GM23338 (cell line): ENCODE data around the gene CACNA1D. TPM values are rescaled to one million over a fixed set of nuclear protein-coding genes. Genes with fewer than 3 reads are reported as not detected.

ENCODE experiments used
- ATAC-seq: fragments of 200-7000 bp; cut with Tn5 transposase; 3 replicates; pipeline ENCODE4 v1.9.1; 2020
- DNase-seq: peaks from one replicate; pipeline ENCODE4 v3.0.0-alpha.2; 2015; ENCODE audit warnings: low spot score
- H2AFZ ChIP-seq: fragments of 200-600 bp; sonication (generic); 2 replicates; pipeline ENCODE4 v1.8.0; 2016; ENCODE audit warnings: antibody characterized with exemption, mild to moderate bottlenecking, moderate library complexity
- H3F3A ChIP-seq: fragments of 200-600 bp; sonication (generic); replicated peaks from 2 replicates; pipeline ENCODE4 v1.8.0; 2017; ENCODE audit warnings: antibody characterized with exemption, mixed run types, low read depth
- H3K27ac ChIP-seq: fragments of 200-600 bp; sonication (generic); 2 replicates; pipeline ENCODE4 v1.6.1; 2016; ENCODE audit warnings: low read depth
- H3K27me3 ChIP-seq: fragments of 200-600 bp; sonication (generic); 2 replicates; pipeline ENCODE4 v1.8.0; 2016; ENCODE audit warnings: mild to moderate bottlenecking, mixed run types, moderate library complexity; ENCODE audit not compliant: insufficient read depth
- H3K36me3 ChIP-seq: fragments of 200-600 bp; sonication (generic); 2 replicates; pipeline ENCODE4 v1.8.0; 2016; ENCODE audit warnings: mild to moderate bottlenecking; ENCODE audit not compliant: insufficient read depth
- H3K4me1 ChIP-seq: fragments of 200-600 bp; sonication (generic); 2 replicates; pipeline ENCODE4 v1.8.0; 2016; ENCODE audit warnings: mild to moderate bottlenecking, moderate library complexity; ENCODE audit not compliant: insufficient read depth
- H3K4me2 ChIP-seq: fragments of 200-600 bp; sonication (generic); 2 replicates; pipeline ENCODE4 v1.7.1; 2017; ENCODE audit warnings: mixed run types
- H3K4me3 ChIP-seq: fragments of 200-600 bp; sonication (generic); 2 replicates; pipeline ENCODE4 v1.6.1; 2016; ENCODE audit warnings: mixed run types
- H3K79me2 ChIP-seq: fragments of 200-600 bp; sonication (generic); replicated peaks from 2 replicates; pipeline ENCODE4 v1.8.0; 2017; ENCODE audit warnings: mild to moderate bottlenecking; ENCODE audit not compliant: insufficient read depth
- H3K9me2 ChIP-seq: fragments of 200-600 bp; sonication (generic); 2 replicates; pipeline ENCODE4 v1.8.0; 2017; ENCODE audit not compliant: insufficient read depth
- H4K20me1 ChIP-seq: fragments of 200-600 bp; sonication (generic); replicated peaks from 2 replicates; pipeline ENCODE4 v1.8.0; 2017; ENCODE audit warnings: mild to moderate bottlenecking; ENCODE audit not compliant: insufficient read depth
- H3K27ac Mint-ChIP-seq: 2 replicates; pipeline ENCODE4 v1.8.0; 2020; ENCODE audit warnings: inconsistent platforms, mild to moderate bottlenecking, moderate library complexity, mixed read lengths
- H3K27me3 Mint-ChIP-seq: 3 replicates; pipeline ENCODE4 v1.8.0; 2022; ENCODE audit warnings: low read depth, mild to moderate bottlenecking, moderate library complexity, mixed read lengths, inconsistent platforms; ENCODE audit not compliant: insufficient read depth, poor library complexity
- H3K36me3 Mint-ChIP-seq: 3 replicates; pipeline ENCODE4 v1.8.0; 2021; ENCODE audit warnings: low read depth, mild to moderate bottlenecking, inconsistent platforms, moderate library complexity, mixed read lengths
- H3K4me1 Mint-ChIP-seq: 3 replicates; pipeline ENCODE4 v1.8.0; 2020; ENCODE audit warnings: mild to moderate bottlenecking, inconsistent platforms, mixed read lengths
- H3K4me3 Mint-ChIP-seq: 3 replicates; pipeline ENCODE4 v1.8.0; 2021; ENCODE audit warnings: moderate library complexity, mild to moderate bottlenecking, inconsistent platforms, mixed read lengths
- H3K9me3 Mint-ChIP-seq: 3 replicates; pipeline ENCODE4 v1.8.0; 2020; ENCODE audit warnings: moderate library complexity, mild to moderate bottlenecking, inconsistent platforms, mixed read lengths
- JUNB ChIP-seq: IDR thresholded peaks from one replicate; pipeline ENCODE4 v1.6.1; 2016; ENCODE audit warnings: antibody characterized with exemption; ENCODE audit not compliant: unreplicated experiment
- REST ChIP-seq: IDR thresholded peaks from one replicate; pipeline ENCODE4 v1.6.1; 2018; ENCODE audit warnings: antibody characterized with exemption; ENCODE audit not compliant: unreplicated experiment
- STAT1 ChIP-seq: IDR thresholded peaks from one replicate; pipeline ENCODE4 v1.6.1; 2016; ENCODE audit warnings: antibody characterized with exemption; ENCODE audit not compliant: unreplicated experiment
- ZNF331 ChIP-seq: fragments of 250-450 bp; sonication (Bioruptor Pico); IDR thresholded peaks from 2 replicates; pipeline ENCODE4 v1.5.0; 2020; ENCODE audit warnings: low read depth, mild to moderate bottlenecking, moderate library complexity
- ZNF462 ChIP-seq: fragments of 250-450 bp; sonication (Bioruptor Pico); IDR thresholded peaks from 2 replicates; pipeline ENCODE4 v1.5.0; 2020; ENCODE audit warnings: mild to moderate bottlenecking, moderate library complexity
- polyA plus RNA-seq: library from polyadenylated mRNA; unstranded; fragments of >200 nt; fragmentation: Nextera tagmentation; extraction: Ambion mirVana; gene quantifications from 2 replicates; pipeline ENCODE4 v1.2.1, GENCODE V29; 2016
- total RNA-seq: library from RNA; depleted of rRNA; stranded (reverse); fragments of >200 nt; shearing (Covaris generic); gene quantifications from 2 replicates; pipeline ENCODE4 v1.2.3, GENCODE V29; 2014
- TF ChIP-seq, protein P1 (sequence below): IDR thresholded peaks from 2 replicates; pipeline ENCODE4 v1.6.1; 2016; ENCODE audit warnings: antibody characterized with exemption

The CACNA1D gene
- total and polyA plus RNA-seq, 2 experiments from 2014 or later = 1.7 to 1.8 TPM

- TF ChIP-seq STAT1 (no peak), REST (no peak)
These were observed 306.9 kb downstream of the CACNA1D start (continued) for GRCh38 chr3:53801319-53801718.

DNA sequence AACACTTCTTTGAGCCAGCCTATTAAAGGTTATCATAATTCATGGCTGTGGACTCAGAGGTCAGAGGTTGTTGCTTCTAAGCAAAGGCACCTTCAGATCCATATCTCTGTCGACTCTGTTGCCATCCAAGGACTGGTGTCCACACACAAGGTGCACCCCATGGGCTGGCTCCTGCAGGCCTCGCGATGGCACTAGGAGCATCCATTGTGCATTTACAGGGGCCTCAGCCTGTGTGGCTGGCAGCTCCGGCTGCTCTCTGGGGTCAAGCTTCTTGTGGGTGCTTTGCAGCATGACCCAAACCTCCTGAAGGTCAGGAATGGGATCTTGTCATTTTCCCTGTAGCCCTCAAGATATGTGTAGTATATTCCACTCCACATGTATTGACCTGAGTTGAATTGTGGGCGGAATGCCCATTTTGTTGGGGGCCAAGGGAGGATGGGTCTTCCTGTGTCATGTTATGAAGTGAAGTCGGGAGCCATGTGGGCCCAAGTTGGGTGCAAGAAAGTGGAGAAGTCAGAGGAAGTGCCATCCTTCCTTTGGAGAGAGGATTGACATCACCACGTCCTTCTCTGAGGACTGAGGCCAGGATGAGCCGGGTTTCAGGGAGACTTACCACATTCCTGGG lies 308.0 kb downstream of the CACNA1D start:
- Mint-ChIP-seq H3K4me3 (no peak overlapping the region), H3K9me3 (no peaks in the 10 kb centered on the region), H3K27me3 (peaks cover 5% of the 10 kb centered on the region), H3K27ac (no peak overlapping the region; the same call in 1 of the 2 replicates), H3K4me1 (peaks cover 16% of the 10 kb centered on the region), H3K36me3 (no peaks in the 10 kb centered on the region)
- H2AFZ ChIP-seq = no peak overlapping the region
- no peaks in the 10 kb centered on the region for H3K4me1 ChIP-seq
- H3K27me3 ChIP-seq = no peaks in the 10 kb centered on the region
- TF ChIP-seq, protein P1, sequence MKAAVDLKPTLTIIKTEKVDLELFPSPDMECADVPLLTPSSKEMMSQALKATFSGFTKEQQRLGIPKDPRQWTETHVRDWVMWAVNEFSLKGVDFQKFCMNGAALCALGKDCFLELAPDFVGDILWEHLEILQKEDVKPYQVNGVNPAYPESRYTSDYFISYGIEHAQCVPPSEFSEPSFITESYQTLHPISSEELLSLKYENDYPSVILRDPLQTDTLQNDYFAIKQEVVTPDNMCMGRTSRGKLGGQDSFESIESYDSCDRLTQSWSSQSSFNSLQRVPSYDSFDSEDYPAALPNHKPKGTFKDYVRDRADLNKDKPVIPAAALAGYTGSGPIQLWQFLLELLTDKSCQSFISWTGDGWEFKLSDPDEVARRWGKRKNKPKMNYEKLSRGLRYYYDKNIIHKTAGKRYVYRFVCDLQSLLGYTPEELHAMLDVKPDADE = no peak
- TF ChIP-seq ZNF331 = no peak
- TF ChIP-seq ZNF462 (CRISPR knock-in tag) = no peak
- TF ChIP-seq JUNB = no peak
- H3K79me2 ChIP-seq = no peaks in the 10 kb centered on the region
- no peak overlapping the region for H3K27ac ChIP-seq
- no peak for ATAC-seq
- H3K4me3 ChIP-seq = no peak overlapping the region
- H3K9me2 ChIP-seq = no peaks in the 10 kb centered on the region
- H3F3A ChIP-seq = no peaks in the 10 kb centered on the region
- DNase-seq = no peak
- H4K20me1 ChIP-seq = no peaks in the 10 kb centered on the region
- H3K4me2 ChIP-seq = no peak overlapping the region
- no peaks in the 10 kb centered on the region for H3K36me3 ChIP-seq
